ENCODE measurements around the gene LCE2B.

LCE2B gene

DNA sequence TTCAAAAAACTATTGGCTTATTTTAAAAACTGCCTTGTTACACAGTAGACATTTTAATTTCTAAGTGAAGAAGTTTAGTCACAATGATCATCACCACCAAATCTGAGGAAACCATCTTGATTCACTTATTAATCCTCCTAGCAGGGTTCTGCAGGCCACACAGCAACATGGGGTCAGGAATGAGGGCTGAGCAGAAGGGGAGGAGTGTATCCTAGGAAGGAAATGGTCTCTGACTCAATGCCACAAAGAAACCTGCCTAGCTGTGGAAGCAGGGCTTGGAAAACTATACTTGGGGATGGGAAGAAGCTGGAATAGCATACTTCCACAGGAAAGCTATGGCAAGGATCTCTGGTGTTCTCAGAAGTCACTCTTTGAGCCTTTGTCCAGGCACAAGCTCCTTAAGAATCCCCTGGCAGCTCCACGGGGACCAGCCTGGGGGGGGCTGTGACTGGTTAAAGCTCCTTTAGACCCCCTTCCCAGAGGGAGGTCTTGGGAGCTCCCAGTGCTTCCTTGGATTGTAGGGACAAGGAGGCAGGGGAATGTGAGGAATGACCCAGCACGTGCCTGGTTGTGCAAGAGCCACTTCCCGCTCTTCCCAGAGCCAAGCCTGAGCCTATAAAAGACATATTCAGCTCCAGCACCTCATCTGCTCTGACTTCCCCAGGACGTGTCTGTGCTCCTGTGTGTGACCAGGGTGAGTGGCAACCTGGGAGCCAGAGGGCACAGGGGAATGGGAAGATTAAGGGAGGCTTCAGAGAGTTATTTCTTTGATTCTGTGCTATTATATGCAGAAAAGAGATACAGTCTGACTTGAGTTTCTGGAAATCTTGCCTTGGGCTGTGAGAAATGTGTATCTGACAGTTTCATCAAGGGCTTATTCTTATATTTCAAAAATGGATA, 12.0 kb downstream of the LCE2B start, which contains the start of gene LCE2A:
Gene LCE2A, plus strand, starts transcription at position 645 of the 900 bp plus-strand sequence. CDS start 557 bp downstream, outside the sequence.
- ATAC-seq: no peak
- TF ChIP-seq TOX (CRISPR knock-in tag; IDR thresholded peaks at IDR 0.05; ENCODE audit: borderline replicate concordance): no peak
- TF ChIP-seq ZFP30 (CRISPR knock-in tag; IDR thresholded peaks at IDR 0.05): no peak
- TF ChIP-seq CSRNP3 (CRISPR knock-in tag; IDR thresholded peaks at IDR 0.05): no peak
- TF ChIP-seq ZNF565 (CRISPR knock-in tag; conservative IDR thresholded peaks at IDR 0.05; ENCODE audit: low read depth): no peak

DNA sequence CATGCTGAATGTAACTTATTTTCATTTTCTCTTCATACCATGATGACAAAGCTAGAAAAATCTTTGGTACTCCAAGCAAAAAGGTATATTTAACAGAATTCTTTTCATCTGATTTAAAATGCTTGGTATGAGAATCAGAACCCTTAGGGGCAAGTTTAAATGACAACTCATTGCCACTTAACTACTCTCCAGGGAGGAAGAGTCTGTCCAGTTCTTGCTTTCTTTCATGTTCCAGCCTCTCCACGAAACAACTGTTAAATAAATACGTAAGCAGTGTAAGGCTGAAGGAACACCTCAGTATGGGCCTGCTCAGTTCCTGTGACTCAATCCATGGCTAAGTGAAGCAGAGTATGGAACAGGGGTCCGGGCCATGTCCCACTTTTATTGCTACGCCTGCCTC, 13.8 kb downstream of the LCE2B start:
- TF ChIP-seq ESRRG (CRISPR knock-in tag; IDR thresholded peaks at IDR 0.05): no peak
- TF ChIP-seq BACH2 (CRISPR knock-in tag; IDR thresholded peaks at IDR 0.05; ENCODE audit: borderline replicate concordance): no peak
- no peak for TF ChIP-seq SNAI2 (CRISPR knock-in tag; IDR thresholded peaks at IDR 0.05)
- no peak for TF ChIP-seq CSDC2 (CRISPR knock-in tag; IDR thresholded peaks at IDR 0.05)

GRCh38 chr1:152707860-152708259, 21.9 kb downstream of the LCE2B start, which contains the start of gene LCE4A:
LCE4A (plus strand) TSS chr1:152708160; CDS start chr1:152709076, 916 bp downstream.
- ATAC-seq: no peak
- TF ChIP-seq, protein P1, sequence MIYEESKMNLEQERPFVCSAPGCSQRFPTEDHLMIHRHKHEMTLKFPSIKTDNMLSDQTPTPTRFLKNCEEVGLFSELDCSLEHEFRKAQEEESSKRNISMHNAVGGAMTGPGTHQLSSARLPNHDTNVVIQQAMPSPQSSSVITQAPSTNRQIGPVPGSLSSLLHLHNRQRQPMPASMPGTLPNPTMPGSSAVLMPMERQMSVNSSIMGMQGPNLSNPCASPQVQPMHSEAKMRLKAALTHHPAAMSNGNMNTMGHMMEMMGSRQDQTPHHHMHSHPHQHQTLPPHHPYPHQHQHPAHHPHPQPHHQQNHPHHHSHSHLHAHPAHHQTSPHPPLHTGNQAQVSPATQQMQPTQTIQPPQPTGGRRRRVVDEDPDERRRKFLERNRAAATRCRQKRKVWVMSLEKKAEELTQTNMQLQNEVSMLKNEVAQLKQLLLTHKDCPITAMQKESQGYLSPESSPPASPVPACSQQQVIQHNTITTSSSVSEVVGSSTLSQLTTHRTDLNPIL (CRISPR knock-in tag; IDR thresholded peaks at IDR 0.05; ENCODE audit: low read depth): no peak
- TF ChIP-seq ZFP30 (CRISPR knock-in tag; IDR thresholded peaks at IDR 0.05) (no peak), ZNF8 (CRISPR knock-in tag; IDR thresholded peaks at IDR 0.05) (no peak), GLIS3 (CRISPR knock-in tag; IDR thresholded peaks at IDR 0.05) (no peak), ZC3H10 (CRISPR knock-in tag; IDR thresholded peaks at IDR 0.05) (no peak), TOX (CRISPR knock-in tag; IDR thresholded peaks at IDR 0.05; ENCODE audit: borderline replicate concordance) (no peak), ESRRG (CRISPR knock-in tag; IDR thresholded peaks at IDR 0.05) (no peak), TCF4 (CRISPR knock-in tag; IDR thresholded peaks at IDR 0.05; ENCODE audit: borderline replicate concordance) (no peak), ZNF70 (CRISPR knock-in tag; IDR thresholded peaks at IDR 0.05) (no peak), PPARA (CRISPR knock-in tag; IDR thresholded peaks at IDR 0.05; ENCODE audit: borderline replicate concordance) (no peak), OSR1 (CRISPR knock-in tag; IDR thresholded peaks at IDR 0.05) (no peak), TSHZ2 (CRISPR knock-in tag; IDR thresholded peaks at IDR 0.05) (no peak), SNAI2 (CRISPR knock-in tag; IDR thresholded peaks at IDR 0.05) (no peak), CSDC2 (CRISPR knock-in tag; IDR thresholded peaks at IDR 0.05) (no peak), ARNTL (CRISPR knock-in tag; IDR thresholded peaks at IDR 0.05; ENCODE audit: borderline replicate concordance, low read depth) (no peak), BACH2 (CRISPR knock-in tag; IDR thresholded peaks at IDR 0.05; ENCODE audit: borderline replicate concordance) (no peak), RARB (CRISPR knock-in tag; IDR thresholded peaks at IDR 0.05) (no peak)
- TF ChIP-seq, protein P2, sequence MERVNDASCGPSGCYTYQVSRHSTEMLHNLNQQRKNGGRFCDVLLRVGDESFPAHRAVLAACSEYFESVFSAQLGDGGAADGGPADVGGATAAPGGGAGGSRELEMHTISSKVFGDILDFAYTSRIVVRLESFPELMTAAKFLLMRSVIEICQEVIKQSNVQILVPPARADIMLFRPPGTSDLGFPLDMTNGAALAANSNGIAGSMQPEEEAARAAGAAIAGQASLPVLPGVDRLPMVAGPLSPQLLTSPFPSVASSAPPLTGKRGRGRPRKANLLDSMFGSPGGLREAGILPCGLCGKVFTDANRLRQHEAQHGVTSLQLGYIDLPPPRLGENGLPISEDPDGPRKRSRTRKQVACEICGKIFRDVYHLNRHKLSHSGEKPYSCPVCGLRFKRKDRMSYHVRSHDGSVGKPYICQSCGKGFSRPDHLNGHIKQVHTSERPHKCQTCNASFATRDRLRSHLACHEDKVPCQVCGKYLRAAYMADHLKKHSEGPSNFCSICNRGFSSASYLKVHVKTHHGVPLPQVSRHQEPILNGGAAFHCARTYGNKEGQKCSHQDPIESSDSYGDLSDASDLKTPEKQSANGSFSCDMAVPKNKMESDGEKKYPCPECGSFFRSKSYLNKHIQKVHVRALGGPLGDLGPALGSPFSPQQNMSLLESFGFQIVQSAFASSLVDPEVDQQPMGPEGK (CRISPR knock-in tag; IDR thresholded peaks at IDR 0.05; ENCODE audit: borderline replicate concordance): no peak
- TF ChIP-seq, protein P3, sequence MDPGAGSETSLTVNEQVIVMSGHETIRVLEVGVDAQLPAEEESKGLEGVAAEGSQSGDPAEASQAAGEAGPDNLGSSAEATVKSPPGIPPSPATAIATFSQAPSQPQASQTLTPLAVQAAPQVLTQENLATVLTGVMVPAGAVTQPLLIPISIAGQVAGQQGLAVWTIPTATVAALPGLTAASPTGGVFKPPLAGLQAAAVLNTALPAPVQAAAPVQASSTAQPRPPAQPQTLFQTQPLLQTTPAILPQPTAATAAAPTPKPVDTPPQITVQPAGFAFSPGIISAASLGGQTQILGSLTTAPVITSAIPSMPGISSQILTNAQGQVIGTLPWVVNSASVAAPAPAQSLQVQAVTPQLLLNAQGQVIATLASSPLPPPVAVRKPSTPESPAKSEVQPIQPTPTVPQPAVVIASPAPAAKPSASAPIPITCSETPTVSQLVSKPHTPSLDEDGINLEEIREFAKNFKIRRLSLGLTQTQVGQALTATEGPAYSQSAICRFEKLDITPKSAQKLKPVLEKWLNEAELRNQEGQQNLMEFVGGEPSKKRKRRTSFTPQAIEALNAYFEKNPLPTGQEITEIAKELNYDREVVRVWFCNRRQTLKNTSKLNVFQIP (CRISPR knock-in tag; IDR thresholded peaks at IDR 0.05; ENCODE audit: borderline replicate concordance, low read depth): no peak

More for the DNA sequence above, 13.8 kb downstream of the LCE2B start:
- no peak; the same call in 2 of the 3 replicates for ATAC-seq
